DMS53 treated with DMSO at 0.1 percent for 48 hours (cell line): ENCODE measurements around the gene MYCN.
"Not testable (repeated sequence)": the region's sequence is repeated elsewhere in the genome, so short reads cannot be mapped to it uniquely, and the experiment has no call there.

Experiments used
- DNase-seq: peaks from one replicate; lab custom pipeline; 2025; ENCODE audit not compliant: unreplicated experiment; lab: John Stamatoyannopoulos, UW

The MYCN gene

DNA sequence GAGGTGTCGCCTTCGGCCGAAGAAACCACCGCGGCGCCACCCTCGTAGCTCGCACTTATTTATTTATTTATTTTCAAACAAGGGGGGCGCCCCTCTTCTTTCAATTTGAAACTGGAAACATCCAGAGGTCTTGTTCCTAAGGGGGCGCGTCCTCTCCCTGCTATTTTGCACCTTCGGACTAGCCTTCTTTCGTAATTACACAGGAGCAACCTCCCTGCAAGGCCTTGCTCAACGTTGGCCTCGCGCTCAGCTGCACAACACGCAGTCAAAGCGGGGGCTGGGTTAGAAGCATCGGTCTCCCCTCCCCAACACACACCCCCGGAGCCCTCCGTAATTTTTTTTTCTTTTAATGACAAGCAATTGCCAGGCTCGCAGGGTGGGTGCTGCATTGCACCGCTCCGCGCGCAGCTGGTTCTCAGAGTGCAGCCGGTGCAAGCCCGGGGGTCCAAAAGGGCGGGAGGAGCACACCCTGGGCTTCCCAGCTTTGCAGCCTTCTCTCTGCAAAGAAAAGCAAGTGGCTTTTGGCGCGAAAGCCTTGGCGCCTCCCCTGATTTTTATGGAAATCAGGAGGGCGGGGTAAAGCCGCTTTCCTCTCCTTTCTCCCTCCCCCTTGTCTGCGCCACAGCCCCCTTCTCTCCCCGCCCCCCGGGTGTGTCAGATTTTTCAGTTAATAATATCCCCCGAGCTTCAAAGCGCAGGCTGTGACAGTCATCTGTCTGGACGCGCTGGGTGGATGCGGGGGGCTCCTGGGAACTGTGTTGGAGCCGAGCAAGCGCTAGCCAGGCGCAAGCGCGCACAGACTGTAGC lies at the start of gene MYCN:
TSS of gene MYCN (plus strand) at position 697 of the 807 bp plus-strand sequence. CDS start 1,515 bp downstream, outside the sequence.
- peak; percentile 45 for DNase-seq

DNA sequence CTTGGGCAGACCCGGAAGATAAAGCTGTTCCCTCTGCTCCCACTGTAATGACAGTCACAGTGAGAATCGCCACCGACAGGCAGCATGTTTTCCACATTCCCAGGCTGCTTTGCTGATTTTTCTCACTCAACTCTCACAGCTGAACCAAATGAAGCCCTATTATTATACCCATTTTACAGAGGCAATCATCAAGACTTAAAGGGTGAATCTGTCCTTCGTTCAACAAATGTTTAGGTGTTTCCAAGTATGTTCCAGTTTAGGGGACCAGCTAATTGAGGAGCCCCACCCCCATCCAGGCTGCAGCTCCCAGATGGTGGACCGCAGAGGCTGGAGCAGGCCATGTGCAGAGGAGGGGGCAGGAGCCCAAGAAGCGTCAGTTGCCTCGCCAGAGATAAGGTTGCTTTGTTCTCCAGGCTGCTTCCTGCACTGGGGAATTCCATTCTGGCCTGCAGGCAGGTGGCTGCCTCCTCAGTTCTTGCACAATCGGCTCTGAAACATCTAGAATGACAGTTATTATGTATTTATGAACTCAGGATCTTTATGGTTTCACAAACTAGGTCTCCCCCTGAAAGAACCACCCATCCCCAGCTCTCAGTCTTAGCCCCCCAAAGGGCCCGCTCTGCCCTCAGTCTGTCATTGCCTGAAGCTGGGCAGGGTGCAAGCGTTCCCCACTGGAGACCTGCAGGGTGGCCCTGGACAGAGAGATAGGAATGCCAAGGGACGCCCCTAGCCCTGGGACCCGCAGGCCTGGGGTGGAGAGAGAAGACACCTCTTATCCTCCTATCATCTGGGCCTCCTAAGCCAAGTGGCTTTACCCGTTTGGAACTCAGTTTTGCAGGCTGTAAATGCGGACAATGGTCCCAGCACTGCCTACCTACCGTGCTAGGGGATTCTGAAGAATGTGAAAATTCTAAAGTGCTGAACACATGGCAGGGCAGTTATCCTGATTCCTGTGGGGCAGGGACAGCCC lies 49.1 kb upstream of the MYCN start:
- no peak for DNase-seq

DNA sequence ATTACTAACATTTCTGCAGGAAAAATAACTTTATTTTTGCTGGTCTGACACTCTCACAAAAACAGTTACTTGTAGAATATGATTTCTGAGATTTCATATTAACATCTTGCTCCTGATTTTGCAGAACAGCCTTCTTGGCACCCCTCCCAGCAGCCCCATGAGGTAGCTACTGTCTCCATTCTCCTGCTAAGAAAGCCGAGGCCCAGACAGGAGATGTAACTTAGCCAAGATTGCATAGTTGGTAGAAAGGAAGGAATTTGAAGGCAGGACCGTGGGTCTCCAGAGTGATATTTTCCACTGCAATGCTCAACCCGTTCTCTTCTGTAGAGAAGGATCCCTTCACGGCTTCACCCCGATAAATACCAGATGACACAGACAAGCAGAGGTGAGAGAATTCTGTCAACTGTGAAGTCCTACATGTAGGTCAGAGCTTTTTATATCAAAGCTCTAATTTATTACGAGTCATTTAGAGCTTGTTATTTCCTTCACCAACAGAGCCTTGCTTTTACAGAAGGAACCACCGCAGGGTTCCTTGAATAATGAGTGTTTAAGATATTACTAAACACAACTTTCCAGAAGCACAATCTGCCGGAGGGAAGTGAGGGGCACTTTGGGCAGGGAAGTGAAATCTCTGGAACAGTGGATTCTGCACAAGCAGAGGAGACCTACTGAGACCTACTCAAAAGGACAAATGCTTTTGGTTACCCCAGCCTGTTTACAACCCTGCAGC lies 48.0 kb upstream of the MYCN start:
- no peak for DNase-seq

GRCh38 chr2:15893085-15893484 lies 47.3 kb upstream of the MYCN start:
- DNase-seq: no peak

- no peak for DNase-seq
These were observed 46.5 kb upstream of the MYCN start for GRCh38 chr2:15893689-15894480.

GRCh38 chr2:15894481-15895144 lies 45.7 kb upstream of the MYCN start:
- no peak for DNase-seq

DNA sequence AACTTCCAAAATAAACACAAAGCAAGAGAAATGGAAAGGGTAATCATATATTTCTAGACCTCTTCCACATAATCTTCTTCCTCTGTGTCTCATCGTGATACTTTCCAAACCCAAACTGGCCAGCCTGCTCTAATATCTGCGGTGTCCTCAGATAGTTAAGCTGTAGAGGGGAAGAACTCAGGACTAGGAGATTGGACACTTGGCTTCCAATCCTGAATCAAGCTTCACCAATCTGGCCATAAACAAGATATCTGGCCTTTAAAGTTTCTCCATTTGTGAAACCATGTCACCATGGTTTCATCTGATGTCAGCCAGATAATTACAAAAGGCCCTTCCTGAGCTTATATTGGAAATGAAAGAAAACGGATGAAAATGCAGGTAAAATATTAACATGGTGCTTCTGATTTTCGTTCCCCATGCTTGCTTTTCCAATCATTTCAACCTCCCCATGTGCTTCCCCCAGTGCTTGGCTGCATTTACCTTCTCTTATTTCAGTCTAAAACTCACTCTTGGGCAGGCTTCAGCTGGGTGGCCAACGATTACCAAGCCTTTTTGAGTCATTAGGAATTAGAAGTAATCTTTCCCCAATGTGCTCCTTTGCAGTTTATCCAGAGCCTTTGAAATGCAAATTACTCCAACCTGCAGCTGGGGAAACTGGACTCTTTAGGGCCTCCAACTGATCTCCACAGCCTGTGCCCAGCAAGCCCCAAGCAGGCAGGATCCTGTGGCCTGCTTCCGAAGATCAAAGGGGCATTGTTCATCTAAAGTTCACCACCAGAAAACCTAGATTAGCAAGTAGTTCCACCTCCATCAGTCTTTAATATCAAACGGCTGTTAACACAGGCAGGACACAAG lies 44.5 kb upstream of the MYCN start:
- DNase-seq: no peak

GRCh38 chr2:15896859-15897258 lies 43.5 kb upstream of the MYCN start:
- no peak for DNase-seq

GRCh38 chr2:15897431-15898098 lies 42.8 kb upstream of the MYCN start:
- DNase-seq: no peak

DNA sequence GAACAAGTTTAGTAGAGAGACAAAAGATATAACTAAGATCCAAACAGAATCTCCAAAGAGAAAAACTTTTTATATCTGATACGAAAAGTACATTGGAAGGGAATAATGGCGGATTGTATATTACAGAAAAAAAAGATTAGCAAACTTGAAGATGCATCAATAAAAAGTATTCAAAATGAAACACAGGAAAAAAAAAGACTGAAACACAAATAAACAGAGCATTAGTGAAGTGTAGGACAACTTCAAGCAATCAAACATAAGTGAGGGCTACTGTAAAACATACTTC lies 41.1 kb upstream of the MYCN start:
- no peak for DNase-seq

DNA sequence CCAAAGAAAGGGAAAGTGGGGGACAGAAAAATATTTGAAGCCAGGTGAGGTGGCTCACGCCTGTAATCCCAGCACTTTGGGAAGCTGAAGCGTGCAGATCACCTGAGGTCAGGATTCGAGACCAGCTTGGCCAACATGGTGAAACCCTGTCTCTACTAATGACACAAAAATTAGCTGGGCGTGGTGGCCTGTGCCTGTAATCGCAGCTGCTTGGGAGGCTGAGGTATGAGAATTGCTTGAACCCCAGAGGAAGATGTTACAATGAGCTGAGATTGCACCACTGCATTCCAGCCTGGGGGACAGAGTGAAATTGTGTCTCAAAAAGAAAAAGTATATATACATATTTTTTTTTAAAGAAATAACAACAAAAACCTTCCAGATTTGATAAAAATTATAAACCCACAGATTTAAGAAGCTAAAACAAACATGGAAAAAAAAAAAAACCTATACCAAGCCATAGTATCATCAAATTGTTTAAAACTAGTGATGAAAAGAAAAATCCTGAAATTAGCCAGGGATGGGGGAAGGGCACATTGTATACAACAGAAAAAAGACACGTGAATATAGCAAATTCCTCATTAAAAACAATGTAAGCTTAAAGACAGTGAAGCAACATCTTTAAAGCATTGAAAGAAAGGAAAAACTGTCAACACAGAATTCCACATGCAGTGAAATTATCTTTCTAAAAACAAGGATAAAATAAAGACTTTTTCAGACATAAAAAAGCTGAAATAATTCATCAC lies 40.4 kb upstream of the MYCN start:
- DNase-seq: no peak

GRCh38 chr2:15901095-15901807 lies 39.1 kb upstream of the MYCN start:
- no peak for DNase-seq

- no peak for DNase-seq
These were observed 38.6 kb upstream of the MYCN start for GRCh38 chr2:15901808-15902130.

GRCh38 chr2:15903910-15904309 lies 36.4 kb upstream of the MYCN start:
- DNase-seq: not testable (repeated sequence)

- no peak for DNase-seq
These were observed 35.1 kb upstream of the MYCN start for GRCh38 chr2:15905267-15905645.

DNA sequence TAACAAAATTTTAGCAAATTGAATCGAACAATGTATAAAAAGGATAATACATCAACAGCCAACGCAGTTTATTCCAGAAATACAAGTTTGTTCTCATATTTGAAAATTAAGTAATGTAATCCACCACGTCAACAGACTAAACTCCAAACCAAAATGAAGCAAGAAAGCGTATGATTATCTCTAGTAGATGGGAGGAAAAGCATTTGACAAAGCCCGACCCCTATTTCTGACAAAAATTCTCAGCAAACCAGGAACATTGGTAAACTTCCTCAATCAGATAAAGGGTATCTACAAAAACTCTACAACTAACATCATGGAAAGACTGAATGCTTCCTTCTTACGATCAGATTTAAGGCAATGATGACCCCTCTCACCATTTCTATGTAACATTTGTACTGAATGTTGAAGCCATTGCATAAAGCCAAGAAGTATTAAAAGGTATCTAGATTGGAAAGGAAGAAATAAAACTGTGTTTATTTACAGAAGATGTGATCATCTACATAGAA lies 34.3 kb upstream of the MYCN start:
- no peak for DNase-seq

GRCh38 chr2:15906778-15907177 lies 33.6 kb upstream of the MYCN start:
- DNase-seq: no peak
